ENCODE data around the gene MDN1. TPM values are rescaled to one million over a fixed set of nuclear protein-coding genes. Genes with fewer than 3 reads are reported as not detected.

The MDN1 gene
- total RNA-seq, 1 donor from 2014 or later, result 52.0 TPM

GRCh38 chr6:89679215-89680120 is 140.1 kb downstream of the MDN1 start:
- no peak overlapping the region for H3K4me3 Mint-ChIP-seq
- DNase-seq (ENCODE audit: low spot score in 2 of 2, unreplicated experiment in 2 of 2), result no peak
- no peaks in the 10 kb centered on the region for H3K27me3 Mint-ChIP-seq (ENCODE audit: low read depth)
- H3K27ac Mint-ChIP-seq, result no peak overlapping the region
- peaks cover 44% of the 10 kb centered on the region for H3K36me3 Mint-ChIP-seq
- TF ChIP-seq CTCF (IDR thresholded peaks at IDR 0.05; ENCODE audit: unreplicated experiment), result no peak
- no peaks in the 10 kb centered on the region for H3K9me3 Mint-ChIP-seq
- H3K4me1 Mint-ChIP-seq, result peaks cover 1% of the 10 kb centered on the region

- TF ChIP-seq CTCF (IDR thresholded peaks at IDR 0.05; ENCODE audit: unreplicated experiment), result no peak
- peaks cover 1% of the 10 kb centered on the region for H3K4me1 Mint-ChIP-seq
- H3K36me3 Mint-ChIP-seq, result peaks cover 44% of the 10 kb centered on the region
- no peaks in the 10 kb centered on the region for H3K27me3 Mint-ChIP-seq (ENCODE audit: low read depth)
- H3K4me3 Mint-ChIP-seq, result no peak overlapping the region
- no peak overlapping the region for H3K27ac Mint-ChIP-seq
- no peaks in the 10 kb centered on the region for H3K9me3 Mint-ChIP-seq
- no peak for DNase-seq (ENCODE audit: low spot score in 2 of 2, unreplicated experiment in 2 of 2)
Observed at GRCh38 chr6:89678531-89678930, 141.1 kb downstream of the MDN1 start.

- Mint-ChIP-seq H3K4me3 (no peak overlapping the region), H3K36me3 (peaks cover 47% of the 10 kb centered on the region), H3K9me3 (no peaks in the 10 kb centered on the region), H3K27me3 (ENCODE audit: low read depth) (no peaks in the 10 kb centered on the region), H3K27ac (no peak overlapping the region), H3K4me1 (peaks cover 1% of the 10 kb centered on the region)
- TF ChIP-seq CTCF (IDR thresholded peaks at IDR 0.05; ENCODE audit: unreplicated experiment), result no peak
- DNase-seq (ENCODE audit: low spot score in 2 of 2, unreplicated experiment in 2 of 2), result no peak
Observed at GRCh38 chr6:89675949-89676748, 143.4 kb downstream of the MDN1 start.

GRCh38 chr6:89670935-89671565 is 148.5 kb downstream of the MDN1 start:
- peaks cover 14% of the 10 kb centered on the region for H3K4me1 Mint-ChIP-seq
- peaks cover 45% of the 10 kb centered on the region for H3K36me3 Mint-ChIP-seq
- no peak overlapping the region for H3K4me3 Mint-ChIP-seq
- DNase-seq (ENCODE audit: low spot score in 2 of 2, unreplicated experiment in 2 of 2), result no peak
- H3K9me3 Mint-ChIP-seq, result no peaks in the 10 kb centered on the region
- H3K27ac Mint-ChIP-seq, result no peak overlapping the region
- H3K27me3 Mint-ChIP-seq (ENCODE audit: low read depth), result no peaks in the 10 kb centered on the region
- no peak for TF ChIP-seq CTCF (IDR thresholded peaks at IDR 0.05; ENCODE audit: unreplicated experiment)

GRCh38 chr6:89669002-89669401 is 150.6 kb downstream of the MDN1 start:
- H3K27ac Mint-ChIP-seq, result peak overlapping the region; percentile 25
- no peak for TF ChIP-seq CTCF (IDR thresholded peaks at IDR 0.05; ENCODE audit: unreplicated experiment)
- H3K4me1 Mint-ChIP-seq, result peaks cover 14% of the 10 kb centered on the region
- DNase-seq (ENCODE audit: low spot score in 2 of 2, unreplicated experiment in 2 of 2), result no peak
- H3K4me3 Mint-ChIP-seq, result no peak overlapping the region
- peaks cover 38% of the 10 kb centered on the region for H3K36me3 Mint-ChIP-seq
- H3K9me3 Mint-ChIP-seq, result no peaks in the 10 kb centered on the region
- H3K27me3 Mint-ChIP-seq (ENCODE audit: low read depth), result no peaks in the 10 kb centered on the region
